ENCODE measurements around the gene ABI3BP.

Gene ABI3BP

GRCh38 chr3:100813828-100814227 lies 179.4 kb downstream of the ABI3BP start:
- no peak for DNase-seq

DNA sequence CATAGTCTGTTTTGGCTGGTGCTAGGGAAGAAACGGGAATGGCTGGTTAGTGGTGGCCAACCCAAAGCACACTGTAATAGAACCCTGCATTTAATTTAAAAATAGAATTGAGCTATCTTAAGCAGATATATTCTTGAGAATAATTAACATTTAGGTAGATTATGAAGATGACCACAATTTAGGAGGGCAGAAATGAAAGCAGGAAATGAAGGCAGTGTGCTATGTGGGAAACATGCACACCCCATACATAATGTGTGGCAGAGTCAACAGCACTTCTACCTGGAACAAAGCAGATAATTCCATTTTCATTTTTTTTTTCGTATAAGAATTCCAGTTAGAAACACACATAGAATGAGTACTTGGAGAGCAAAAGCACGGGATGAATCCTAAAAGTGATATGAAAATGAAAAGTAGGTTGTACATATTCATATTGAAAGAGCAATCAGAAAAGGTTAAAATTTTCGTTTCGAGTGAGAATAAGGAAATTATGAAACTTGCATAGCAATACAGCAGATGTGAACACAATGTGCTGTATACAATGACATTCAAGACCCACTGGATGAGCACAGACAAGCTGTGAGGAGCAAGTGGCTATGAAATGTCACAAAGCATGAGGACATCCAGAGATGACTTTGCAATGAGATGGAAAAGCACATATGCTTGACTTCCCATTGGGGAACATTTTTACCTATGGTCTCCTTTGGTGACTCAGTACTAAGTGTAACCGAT lies 181.3 kb downstream of the ABI3BP start:
- DNase-seq, result no peak

DNA sequence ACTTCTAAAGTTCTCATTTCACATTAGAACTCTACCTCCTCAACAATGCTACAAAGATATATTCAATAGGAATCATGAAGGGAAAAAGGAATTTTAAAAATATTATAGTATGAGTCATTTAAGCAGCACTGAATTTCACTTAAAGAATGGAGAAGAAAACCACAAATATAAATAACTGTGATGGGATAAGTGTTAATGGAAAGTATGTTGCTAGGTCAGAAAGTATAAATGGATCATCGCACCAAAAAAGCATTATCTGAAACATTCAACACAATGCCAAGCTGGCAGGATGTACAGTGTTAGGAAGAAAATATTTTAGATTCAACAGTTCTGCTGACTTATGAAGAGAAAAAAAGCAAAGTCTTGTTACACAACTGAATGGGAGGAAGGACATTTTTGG lies 182.6 kb downstream of the ABI3BP start:
- DNase-seq, result no peak

- DNase-seq, result no peak
Measured at GRCh38 chr3:100804631-100805030, 188.6 kb downstream of the ABI3BP start.

GRCh38 chr3:100803711-100804110 lies 189.5 kb downstream of the ABI3BP start:
- no peak for DNase-seq

DNA sequence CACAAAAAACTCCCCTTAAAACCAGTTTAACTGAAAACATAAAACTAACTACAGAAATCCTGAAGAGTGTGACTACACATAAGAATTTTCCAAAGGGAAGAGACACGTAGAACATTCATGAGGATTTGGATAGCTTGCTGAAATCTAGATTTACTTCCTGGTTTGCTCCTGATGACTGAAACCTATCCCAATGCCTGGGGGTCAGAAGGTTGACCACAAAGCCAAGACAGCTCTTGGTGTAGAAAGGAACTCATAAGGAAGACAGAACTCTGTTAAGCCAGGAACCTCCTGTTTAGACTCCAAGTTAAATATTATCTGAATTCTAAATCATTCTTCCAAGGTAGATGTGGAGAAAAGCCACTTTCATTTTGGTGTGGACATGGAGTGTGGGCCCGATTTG lies 191.1 kb downstream of the ABI3BP start:
- no peak for DNase-seq

- no peak for DNase-seq
Measured at GRCh38 chr3:100798012-100798411, 195.2 kb downstream of the ABI3BP start.

DNA sequence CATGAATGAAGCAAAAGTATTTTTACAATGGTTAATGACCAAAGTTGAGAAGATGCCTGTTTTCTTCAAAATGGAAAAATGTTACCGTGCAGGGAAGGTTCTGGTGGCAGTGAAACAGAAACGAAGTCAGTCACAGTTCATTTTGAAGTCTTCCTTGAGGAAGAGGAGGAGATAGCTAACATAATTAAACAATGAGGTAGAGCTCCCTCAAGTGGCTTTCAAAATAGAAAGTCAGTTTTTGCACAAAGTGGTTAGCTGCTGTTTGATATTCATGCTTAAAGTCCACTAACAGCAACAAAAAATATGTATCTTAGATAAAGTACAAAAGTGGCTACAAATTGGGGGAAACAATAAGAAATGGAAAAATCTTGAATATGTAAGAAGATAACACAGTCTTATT lies 196.7 kb downstream of the ABI3BP start:
- DNase-seq, result no peak

- DNase-seq, result no peak
Measured at GRCh38 chr3:100789579-100789978, 203.6 kb downstream of the ABI3BP start.

GRCh38 chr3:100783619-100784018 lies 209.6 kb downstream of the ABI3BP start:
- no peak for DNase-seq

DNA sequence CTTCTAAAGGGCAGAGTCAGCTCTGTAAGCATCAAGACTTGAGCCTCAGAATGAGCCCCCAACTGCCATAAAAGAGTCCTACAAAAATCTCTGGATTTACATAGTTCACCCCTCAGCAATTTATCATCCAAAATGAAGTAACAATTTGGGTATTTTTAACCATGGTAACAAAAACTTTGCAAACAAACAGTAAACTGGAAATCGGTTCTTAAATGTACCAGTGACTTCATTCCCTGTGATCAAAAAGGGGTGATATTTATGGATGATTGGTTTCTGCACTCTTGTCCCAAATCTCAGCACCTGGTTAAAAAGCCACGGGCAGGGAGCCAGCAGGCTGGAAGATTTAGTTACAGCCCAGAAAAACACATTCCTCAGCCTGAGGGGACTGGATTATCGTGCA lies 210.3 kb downstream of the ABI3BP start:
- no peak for DNase-seq

DNA sequence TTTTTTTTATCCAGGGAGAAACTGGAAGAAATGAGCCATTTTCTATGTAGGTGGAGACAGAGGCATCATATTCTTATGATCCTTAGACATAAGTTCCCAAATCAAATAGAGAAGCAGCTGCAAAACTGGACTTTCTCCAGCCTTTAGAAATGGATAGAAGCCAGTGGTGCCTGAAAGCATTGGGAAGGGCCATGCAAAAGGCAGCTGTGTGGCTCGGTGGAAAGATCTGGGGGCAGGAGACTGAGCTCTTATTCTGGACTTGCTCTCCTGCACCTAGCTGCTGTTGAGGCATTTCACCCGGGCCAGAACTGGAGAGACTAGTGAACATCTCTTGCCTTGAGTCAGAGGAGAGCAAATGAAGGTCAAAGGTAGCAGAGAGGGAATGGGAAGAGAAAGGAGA lies 210.9 kb downstream of the ABI3BP start:
- no peak for DNase-seq

DNA sequence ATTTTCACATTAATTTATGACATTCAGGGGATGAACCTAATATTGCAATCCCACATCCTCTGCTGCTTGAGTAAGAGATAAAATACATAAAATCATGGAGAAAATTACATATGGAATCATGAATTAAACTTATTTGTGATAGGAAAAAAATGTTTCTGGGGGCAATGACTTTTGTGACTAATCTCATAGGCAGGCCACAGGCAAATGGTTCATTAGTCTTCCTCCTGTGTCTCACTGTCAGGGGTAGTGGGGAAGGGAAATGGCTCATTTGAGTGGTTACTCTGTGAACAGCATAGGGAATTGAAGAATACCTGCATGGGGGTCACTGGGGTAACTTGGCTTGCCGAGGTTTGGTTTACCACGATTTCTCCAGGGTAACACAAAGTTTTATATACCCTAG lies 211.9 kb downstream of the ABI3BP start:
- DNase-seq, result no peak

GRCh38 chr3:100780071-100780622 lies 213.1 kb downstream of the ABI3BP start:
- no peak for DNase-seq

DNA sequence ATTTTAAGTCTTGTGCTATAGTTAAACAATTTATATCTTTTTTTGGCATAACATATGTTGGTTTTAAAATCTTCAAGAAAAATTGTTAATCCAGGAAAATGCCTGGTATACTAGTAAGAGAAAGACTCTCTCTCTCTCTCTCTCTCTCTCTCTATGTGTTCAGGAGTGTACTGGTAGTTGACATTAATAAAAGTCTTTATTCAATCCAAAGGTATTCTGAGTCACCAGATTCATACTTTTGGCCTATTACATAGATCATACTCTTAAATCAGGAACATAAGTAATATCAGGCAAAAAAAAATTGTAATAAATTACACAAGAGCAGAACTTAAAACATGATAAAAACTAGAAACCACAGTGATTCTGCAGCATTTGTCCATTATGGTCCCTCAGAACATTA lies 213.7 kb downstream of the ABI3BP start:
- no peak for DNase-seq

- DNase-seq, result no peak
Measured at GRCh38 chr3:100777271-100777670, 215.9 kb downstream of the ABI3BP start.

- no peak for DNase-seq
Measured at GRCh38 chr3:100776746-100777145, 216.5 kb downstream of the ABI3BP start.

- no peak for DNase-seq
Measured at GRCh38 chr3:100776097-100776729, 217.0 kb downstream of the ABI3BP start.

DNA sequence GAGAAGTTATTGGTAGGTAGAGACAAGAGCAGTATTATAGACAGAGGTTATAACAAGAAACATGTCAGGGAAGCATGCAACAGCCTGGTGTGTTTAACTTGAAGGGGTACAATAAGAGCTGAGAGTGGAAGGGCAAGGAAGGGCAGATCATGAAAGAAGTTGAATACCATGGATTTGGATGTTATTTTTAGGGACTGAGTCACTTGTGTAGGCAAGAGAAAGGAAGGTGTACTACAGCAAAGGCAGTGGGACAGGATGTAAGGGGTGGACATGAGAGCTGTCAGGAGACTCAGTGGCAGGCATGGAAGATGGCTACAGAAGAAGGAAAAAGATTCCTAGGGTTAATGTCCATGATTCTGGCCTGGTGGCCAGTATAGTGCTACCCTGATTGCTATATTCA lies 217.6 kb downstream of the ABI3BP start:
- no peak for DNase-seq

DNA sequence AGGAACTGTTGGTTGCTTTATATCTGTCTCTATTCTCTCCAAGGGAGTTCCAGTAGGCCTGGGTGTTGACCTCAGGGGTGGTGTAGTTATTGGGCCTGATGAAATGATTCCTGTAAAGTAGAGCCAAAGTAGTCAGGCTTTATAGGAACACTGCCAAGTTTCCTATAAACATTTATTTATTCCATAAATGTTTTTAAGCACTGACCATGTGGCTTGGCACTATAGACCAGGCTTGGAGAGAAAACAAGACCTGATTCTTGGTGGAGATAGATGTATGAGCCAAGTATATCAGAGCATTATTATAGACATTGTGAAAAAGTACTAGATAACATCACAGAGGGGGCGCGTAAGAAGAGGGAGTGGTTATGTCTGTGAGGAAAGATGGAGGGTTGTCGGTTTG lies 218.0 kb downstream of the ABI3BP start:
- no peak for DNase-seq

DNA sequence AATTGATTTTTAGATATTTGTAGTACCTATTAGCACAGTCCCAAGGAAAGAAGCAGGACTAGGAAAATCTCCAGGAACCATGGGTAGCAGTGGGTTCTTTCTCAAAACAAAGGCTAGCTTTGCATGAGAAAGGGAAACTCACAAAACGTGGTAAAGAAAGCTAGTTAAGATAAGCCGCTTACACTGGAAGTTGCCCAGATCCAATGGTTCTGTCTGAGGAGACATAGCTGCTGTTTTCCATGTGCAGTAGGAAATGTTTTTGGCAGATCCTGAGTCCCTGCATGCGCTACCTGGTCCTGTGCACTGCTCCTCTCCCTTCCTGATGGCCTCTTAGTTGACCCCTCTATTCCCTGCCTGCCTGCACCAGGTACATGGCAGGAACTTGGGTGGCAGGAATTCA lies 223.5 kb downstream of the ABI3BP start:
- DNase-seq, result no peak

DNA sequence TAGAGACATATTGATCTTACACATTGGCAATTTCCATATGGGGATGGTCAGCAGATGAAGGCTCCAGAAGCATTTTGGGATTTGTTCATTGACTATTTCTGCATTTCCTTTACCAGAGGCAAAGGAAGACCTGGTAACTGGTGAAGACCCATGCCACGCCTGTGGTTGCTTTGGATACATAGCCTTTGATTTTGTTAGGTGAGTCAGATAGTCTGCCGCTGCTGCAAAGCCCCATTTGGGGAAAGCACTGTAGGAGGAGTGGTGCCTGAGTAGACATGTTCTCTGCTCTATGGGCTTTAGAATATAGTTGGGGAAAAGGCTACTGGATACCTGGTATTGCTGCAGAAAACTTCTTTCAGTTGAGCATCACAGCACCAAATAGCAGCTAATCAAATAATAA lies 227.2 kb downstream of the ABI3BP start:
- DNase-seq, result no peak

GRCh38 chr3:100765437-100765975 lies 227.7 kb downstream of the ABI3BP start:
- DNase-seq, result no peak

- DNase-seq, result no peak
Measured at GRCh38 chr3:100761951-100762350, 231.3 kb downstream of the ABI3BP start.
